T-helper 1 cell treated with Interleukin-12 subunit alpha and Interleukin-12 subunit beta and Interleukin-4 antibody, amounts not matched to agents 30 μg/mL and 1 μg/mL, for 36 hours (primary cell): Measurements from ENCODE around the gene FOXL2NB.

ENCODE experiments used
- H3K27ac Mint-ChIP-seq: one replicate; pipeline ENCODE4 v1.8.0; 2021; ENCODE audit warnings: mild to moderate bottlenecking, mixed read lengths
- H3K27me3 Mint-ChIP-seq: one replicate; pipeline ENCODE4 v1.8.0; 2021; ENCODE audit warnings: low read depth, mixed read lengths
- H3K36me3 Mint-ChIP-seq: one replicate; pipeline ENCODE4 v1.8.0; 2021; ENCODE audit warnings: low read depth, mixed read lengths
- H3K4me1 Mint-ChIP-seq: one replicate; pipeline ENCODE4 v1.8.0; 2021; ENCODE audit warnings: low read depth, mixed read lengths
- H3K4me3 Mint-ChIP-seq: one replicate; pipeline ENCODE4 v1.8.0; 2021; ENCODE audit warnings: mild to moderate bottlenecking, moderate library complexity, mixed read lengths
- H3K9me3 Mint-ChIP-seq: one replicate; pipeline ENCODE4 v1.8.0; 2021; ENCODE audit warnings: mixed read lengths

Gene FOXL2NB

DNA sequence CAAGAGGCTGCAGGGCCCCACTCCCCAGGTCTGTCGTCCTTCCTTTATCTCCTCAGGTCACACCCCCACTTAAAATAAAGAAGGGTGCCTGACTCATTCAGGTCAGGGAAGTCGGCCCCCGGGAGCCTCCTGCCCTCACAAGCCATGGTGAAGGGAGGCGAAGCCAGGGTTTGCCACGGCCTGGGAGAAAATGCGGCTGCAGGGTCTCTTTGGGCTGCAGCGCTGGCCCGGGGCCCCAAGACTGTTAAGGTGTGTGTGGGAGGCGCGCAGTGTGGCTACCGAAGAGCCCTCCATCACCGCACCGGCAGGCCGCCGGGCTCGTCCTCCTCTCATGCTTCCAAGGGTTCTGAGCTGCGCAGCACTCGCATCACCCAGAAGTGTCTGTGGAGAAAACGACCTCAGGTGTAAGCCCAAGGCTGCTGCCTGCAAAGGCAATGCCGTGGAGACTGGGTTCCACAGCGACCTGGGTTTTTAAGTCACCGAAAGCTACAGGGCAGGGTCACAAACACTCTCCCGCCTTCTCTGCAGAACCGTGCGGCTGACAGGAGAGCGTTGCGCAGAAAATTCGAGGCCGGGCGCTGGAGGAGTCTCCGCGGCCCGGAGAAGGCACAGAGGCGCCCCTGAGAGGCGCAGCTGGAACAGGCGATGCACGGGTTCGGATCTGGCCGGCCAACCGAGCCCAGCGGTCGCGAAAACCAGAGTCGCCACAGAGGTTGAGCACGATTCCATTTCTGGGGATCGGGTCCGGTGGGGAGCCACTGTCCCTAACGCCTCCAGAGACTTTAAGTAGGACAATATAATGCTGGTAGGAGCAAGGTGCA, 8.8 kb upstream of the FOXL2NB start:
- Mint-ChIP-seq H3K4me1 (peaks cover 4% of the 10 kb centered on the region), H3K36me3 (no peaks in the 10 kb centered on the region), H3K4me3 (no peak overlapping the region), H3K9me3 (no peaks in the 10 kb centered on the region), H3K27ac (no peak overlapping the region), H3K27me3 (peaks cover 99% of the 10 kb centered on the region)

DNA sequence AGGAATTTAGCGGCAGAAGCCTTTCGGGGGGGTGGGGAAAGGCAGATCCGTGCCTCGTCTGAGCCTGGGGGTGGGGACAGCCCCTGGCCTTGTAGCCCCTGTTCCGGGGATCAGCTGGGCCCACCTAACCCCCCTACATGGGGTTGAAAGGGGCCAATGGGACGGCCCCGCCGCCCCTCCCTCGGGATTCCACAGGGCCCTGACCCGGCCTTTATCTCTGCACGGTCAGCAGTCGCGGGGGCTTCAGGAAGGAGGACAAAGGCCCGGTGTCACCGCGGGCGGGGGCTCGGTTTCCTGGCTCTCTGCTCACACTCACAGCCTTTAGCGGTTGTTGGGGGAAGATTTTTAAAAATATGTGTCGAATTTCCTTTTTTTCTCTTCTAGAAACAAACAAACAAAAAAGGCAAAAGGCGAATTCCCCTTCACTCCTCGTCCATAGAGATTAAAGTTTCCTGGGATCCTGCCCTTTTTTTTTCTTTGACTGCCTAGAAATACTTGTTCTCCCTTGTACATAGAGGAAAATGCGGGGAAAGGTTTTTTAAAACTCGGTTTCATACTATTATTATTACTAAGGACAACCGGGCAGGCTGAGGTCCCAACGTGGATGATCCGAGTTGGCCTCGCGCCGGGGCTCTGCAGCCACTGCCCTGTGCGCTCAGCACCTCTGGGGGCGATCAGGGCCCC, 8.0 kb upstream of the FOXL2NB start:
- Mint-ChIP-seq H3K36me3 (peaks cover 2% of the 10 kb centered on the region), H3K27me3 (peaks cover 99% of the 10 kb centered on the region), H3K27ac (no peak overlapping the region), H3K9me3 (no peaks in the 10 kb centered on the region), H3K4me3 (no peak overlapping the region), H3K4me1 (peaks cover 10% of the 10 kb centered on the region)

DNA sequence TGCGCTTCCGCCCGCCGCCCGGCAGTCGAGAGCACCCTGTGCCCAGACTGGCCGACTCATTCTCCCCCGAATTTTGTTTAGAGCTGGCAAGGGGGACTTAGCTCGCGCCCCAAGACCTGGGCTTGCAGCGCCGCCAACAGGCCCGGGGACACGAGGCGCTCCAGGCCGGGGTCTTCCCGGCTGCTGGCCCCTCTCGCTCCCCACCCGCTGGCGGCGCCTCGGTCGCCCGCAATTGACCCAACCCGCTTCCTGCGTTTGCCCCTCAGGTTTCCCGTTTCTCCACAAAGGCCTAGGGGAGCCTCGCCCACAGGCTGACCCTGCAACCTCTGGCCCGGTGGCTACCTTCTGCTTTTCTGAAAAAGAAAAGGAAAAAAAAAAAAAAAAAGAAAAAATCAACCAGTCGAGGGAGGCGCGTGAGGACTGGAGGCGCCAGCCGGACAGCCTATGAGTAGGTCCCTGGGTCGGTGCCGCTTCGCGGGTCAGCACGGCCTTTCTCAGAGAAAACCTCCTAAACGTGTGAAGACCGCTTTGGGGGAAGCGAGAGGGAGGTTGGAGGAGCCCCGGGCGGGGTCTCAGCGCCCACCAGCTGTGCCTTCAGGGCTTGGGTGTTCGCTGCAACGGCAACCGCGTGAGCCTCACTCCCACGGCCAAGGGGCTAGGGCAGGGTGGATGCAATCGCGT, 7.3 kb upstream of the FOXL2NB start:
- no peak overlapping the region for H3K4me3 Mint-ChIP-seq
- H3K36me3 Mint-ChIP-seq = peaks cover 2% of the 10 kb centered on the region
- H3K27me3 Mint-ChIP-seq = peaks cover 99% of the 10 kb centered on the region
- no peaks in the 10 kb centered on the region for H3K9me3 Mint-ChIP-seq
- H3K4me1 Mint-ChIP-seq = peaks cover 15% of the 10 kb centered on the region
- no peak overlapping the region for H3K27ac Mint-ChIP-seq

DNA sequence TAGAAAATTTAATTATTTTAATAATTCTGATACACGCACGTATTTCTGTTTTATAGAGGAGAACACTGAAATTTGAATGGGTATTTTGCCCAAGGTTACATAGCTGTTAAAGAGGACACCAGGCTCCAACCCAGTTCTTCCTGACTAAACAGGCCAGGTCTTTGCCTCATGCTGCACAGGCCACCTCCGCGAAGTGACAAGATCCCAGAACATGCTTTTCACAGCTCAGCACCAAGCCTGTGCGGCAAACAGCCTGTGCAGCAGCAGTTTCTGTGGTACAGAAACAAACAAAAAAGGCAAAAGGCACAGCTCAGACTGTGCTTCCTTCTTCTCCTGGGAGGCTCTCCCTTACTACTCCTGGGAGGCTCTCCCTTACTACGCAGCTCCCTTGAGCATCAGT, 6.6 kb upstream of the FOXL2NB start:
- no peak overlapping the region for H3K27ac Mint-ChIP-seq
- H3K4me3 Mint-ChIP-seq = no peak overlapping the region
- H3K9me3 Mint-ChIP-seq = no peaks in the 10 kb centered on the region

DNA sequence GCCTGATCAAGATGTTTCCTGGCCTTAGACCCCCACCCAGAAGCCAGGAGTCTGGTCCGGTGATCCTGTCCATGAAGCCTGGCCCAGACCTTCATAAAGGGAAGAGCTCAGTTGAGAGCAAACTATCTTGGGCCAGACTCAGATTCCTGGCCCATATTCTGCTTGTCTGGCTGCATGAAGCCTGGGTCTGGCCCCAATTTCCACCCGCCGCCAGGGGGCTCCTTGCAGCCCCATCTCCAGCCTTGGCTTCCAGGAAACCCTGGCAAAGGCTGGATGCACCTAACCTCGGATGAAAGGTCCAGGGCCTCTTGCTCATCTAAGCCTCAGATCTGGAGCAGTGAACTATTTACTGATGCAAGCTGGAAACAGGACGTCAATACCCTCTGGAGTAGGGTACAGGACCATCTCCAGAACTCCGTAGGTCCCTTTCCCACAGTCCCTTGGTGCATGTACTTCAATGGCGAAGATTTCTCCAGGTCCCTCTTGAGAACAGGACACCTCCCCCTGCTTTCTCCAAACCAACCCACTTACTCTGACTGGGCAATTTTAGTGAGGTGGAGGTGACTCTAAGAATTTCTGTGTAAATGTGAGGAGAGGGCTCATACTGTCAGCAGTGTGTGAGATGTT, 5.6 kb upstream of the FOXL2NB start:
- Mint-ChIP-seq H3K4me3 (no peak overlapping the region), H3K4me1 (peaks cover 17% of the 10 kb centered on the region), H3K9me3 (no peaks in the 10 kb centered on the region), H3K27ac (no peak overlapping the region), H3K36me3 (peaks cover 5% of the 10 kb centered on the region), H3K27me3 (peaks cover 91% of the 10 kb centered on the region)

More for the DNA sequence above, 6.6 kb upstream of the FOXL2NB start:
- Mint-ChIP-seq H3K27me3 (peaks cover 100% of the 10 kb centered on the region), H3K4me1 (peaks cover 19% of the 10 kb centered on the region), H3K36me3 (peaks cover 5% of the 10 kb centered on the region)

DNA sequence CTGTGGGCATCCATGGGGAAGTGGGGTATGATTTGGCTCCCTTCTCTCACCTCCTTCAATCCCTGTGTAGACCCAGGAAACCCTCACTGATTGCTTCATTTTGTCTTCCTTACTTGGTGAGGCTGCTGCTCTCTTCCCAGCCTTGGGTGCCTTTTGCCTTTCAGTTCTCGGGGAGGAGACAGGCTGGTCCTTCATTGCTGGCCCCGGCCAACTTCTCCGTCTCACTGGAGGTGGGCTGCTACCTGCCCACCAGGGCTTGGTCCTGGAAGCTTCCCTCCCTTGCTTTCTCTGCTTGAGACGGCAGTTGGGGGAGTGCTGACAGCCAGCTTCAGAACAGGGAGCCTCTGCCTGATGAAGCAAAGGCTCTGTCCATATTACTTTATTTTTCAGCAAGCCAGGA, 4.7 kb upstream of the FOXL2NB start:
- Mint-ChIP-seq H3K27me3 (peaks cover 86% of the 10 kb centered on the region), H3K9me3 (no peaks in the 10 kb centered on the region), H3K4me3 (no peak overlapping the region), H3K36me3 (peaks cover 5% of the 10 kb centered on the region), H3K4me1 (peaks cover 17% of the 10 kb centered on the region), H3K27ac (no peak overlapping the region)

DNA sequence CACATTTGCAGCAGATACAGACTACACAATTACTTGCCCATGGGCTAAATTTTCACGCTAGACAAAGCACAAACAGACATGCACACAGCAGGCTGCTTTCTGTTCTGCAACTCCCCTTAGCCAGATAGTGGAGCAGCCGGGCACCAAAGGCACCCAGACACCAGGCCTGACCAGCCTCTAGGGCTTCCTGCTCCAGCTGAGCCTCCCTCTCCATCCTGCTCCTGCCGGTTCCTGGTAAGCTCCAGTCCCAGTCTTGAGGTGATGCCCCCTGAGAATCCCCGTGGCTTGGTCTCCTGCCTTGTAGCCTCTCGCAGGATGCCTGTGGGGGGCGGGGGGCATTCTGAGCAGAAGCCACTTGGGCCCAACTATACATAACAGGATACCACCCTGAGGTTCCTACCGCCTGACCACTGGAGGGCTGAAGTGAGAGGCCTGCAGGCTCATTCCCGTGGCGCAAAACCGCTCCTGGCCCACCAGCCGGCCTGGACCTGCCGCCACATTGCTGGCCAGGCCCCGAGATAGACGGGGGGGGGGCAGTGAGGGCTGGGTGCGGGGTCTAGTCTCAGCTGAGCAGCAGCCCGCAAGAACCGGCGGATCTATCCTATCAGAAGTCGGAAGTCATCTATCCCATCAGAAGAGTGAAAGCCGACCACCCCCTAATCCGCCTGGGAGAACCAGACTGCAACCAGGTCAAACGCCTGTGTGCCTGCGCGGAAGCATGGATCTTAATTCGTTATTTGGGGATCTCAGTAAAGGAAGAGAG, 4.0 kb upstream of the FOXL2NB start:
- H3K4me1 Mint-ChIP-seq = peaks cover 21% of the 10 kb centered on the region
- peaks cover 5% of the 10 kb centered on the region for H3K36me3 Mint-ChIP-seq
- no peak overlapping the region for H3K27ac Mint-ChIP-seq
- peaks cover 86% of the 10 kb centered on the region for H3K27me3 Mint-ChIP-seq
- H3K9me3 Mint-ChIP-seq = no peaks in the 10 kb centered on the region
- H3K4me3 Mint-ChIP-seq = peak overlapping the region; percentile 23

DNA sequence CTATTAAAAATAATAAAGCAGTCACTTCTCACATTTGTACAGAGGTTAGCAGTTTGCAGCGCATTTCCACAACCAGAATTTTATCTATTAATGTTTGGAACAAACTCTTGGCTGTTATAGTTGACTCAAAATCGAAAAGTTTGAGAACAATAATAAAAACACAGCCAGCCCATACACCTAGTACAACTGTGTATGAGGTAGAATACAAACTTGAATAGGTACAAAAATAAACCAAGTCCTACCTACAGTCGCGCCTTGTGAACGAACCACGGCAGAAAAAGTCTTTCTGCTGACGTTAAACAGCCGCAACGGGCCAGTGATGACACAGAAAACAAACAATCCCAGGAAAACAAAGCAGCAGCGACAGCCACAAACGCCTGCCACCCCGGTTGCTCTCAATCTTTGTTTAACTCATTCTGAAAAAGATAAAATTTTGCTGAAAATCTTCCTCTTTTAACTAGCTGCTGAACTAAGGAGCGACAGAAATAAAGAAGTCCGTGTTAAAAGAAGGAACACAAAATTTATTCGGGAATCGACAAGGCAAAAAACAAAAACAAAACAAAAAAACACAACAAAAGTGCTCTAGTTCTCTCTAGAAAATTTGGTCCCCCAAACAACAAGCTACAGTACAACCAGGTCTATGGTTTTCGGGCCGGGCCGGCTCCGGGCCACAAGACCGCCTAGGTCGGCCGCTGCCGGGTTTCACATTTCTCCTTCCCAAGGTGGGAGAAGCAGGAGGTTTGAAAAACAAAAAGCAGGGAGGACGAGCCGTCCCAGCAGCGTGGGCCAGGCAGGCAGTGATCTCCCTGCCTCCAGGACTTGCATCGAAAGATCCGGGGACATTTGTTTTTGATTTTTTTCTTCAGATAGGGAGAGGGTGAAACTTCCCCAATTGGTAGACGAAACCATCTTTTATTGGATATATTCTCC, 3.0 kb upstream of the FOXL2NB start:
- Mint-ChIP-seq H3K27me3 (peaks cover 86% of the 10 kb centered on the region), H3K4me3 (no peak overlapping the region), H3K9me3 (no peaks in the 10 kb centered on the region), H3K4me1 (peaks cover 19% of the 10 kb centered on the region), H3K36me3 (peaks cover 5% of the 10 kb centered on the region), H3K27ac (peak overlapping the region; percentile 43)

DNA sequence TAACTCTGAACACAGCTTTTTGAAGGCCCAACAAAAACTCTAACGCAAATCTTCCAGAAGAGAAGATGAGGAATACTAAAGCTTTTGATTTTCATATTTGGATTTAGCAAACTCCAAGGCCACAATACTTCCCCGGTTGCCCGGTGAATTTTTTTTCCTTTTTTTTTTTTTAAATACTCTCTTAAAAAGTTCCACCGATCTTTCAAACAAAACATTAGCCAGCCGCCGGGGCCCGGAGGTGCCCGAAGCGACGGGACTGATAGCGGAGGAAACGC, 2.4 kb upstream of the FOXL2NB start:
- no peaks in the 10 kb centered on the region for H3K9me3 Mint-ChIP-seq
- peaks cover 24% of the 10 kb centered on the region for H3K4me1 Mint-ChIP-seq
- H3K4me3 Mint-ChIP-seq = no peak overlapping the region
- H3K27me3 Mint-ChIP-seq = peaks cover 86% of the 10 kb centered on the region
- H3K27ac Mint-ChIP-seq = peak overlapping the region; percentile 67
- H3K36me3 Mint-ChIP-seq = peaks cover 5% of the 10 kb centered on the region

DNA sequence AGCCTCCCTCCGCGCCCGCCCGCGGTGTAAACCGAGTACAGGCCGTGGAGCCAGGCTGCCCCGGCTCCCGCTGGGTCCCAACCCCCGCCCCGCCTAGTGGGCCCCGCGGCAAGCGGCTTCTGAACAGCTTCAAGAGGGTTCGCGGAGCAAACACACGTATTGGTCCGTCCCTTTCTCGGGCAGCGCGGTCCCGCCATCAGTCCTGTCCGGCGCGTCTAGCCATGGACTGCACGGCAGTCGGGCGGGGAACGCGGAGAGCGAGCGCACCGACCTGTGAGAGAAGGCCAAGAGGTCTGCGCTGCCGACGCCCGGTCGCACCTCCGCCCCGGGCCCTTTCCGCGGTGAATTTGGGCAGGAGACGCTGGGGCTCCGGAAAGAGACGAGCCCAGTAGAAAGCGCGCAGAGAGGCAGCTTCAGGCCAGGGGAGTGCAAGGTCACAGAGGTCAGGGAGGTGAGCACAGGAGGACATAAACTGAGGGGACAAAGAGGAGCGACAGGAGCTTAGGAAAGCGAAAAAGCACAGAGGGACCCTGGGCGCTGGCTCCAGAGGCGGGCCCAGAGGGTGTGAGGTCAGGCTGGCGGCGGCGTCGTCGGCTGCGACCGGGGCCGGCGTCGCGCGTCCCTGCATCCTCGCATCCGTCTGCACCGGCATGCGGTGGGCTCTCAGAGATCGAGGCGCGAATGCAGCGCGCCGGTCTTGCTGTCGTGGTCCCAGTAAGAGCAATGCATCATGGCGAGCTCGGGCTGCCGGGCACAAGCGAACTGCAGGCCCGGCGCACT, 1.9 kb upstream of the FOXL2NB start:
- peaks cover 24% of the 10 kb centered on the region for H3K4me1 Mint-ChIP-seq
- peak overlapping the region; percentile 67 for H3K27ac Mint-ChIP-seq
- H3K36me3 Mint-ChIP-seq = peaks cover 5% of the 10 kb centered on the region
- peaks cover 82% of the 10 kb centered on the region for H3K27me3 Mint-ChIP-seq
- H3K4me3 Mint-ChIP-seq = peak overlapping the region; percentile 85
- H3K9me3 Mint-ChIP-seq = no peaks in the 10 kb centered on the region

DNA sequence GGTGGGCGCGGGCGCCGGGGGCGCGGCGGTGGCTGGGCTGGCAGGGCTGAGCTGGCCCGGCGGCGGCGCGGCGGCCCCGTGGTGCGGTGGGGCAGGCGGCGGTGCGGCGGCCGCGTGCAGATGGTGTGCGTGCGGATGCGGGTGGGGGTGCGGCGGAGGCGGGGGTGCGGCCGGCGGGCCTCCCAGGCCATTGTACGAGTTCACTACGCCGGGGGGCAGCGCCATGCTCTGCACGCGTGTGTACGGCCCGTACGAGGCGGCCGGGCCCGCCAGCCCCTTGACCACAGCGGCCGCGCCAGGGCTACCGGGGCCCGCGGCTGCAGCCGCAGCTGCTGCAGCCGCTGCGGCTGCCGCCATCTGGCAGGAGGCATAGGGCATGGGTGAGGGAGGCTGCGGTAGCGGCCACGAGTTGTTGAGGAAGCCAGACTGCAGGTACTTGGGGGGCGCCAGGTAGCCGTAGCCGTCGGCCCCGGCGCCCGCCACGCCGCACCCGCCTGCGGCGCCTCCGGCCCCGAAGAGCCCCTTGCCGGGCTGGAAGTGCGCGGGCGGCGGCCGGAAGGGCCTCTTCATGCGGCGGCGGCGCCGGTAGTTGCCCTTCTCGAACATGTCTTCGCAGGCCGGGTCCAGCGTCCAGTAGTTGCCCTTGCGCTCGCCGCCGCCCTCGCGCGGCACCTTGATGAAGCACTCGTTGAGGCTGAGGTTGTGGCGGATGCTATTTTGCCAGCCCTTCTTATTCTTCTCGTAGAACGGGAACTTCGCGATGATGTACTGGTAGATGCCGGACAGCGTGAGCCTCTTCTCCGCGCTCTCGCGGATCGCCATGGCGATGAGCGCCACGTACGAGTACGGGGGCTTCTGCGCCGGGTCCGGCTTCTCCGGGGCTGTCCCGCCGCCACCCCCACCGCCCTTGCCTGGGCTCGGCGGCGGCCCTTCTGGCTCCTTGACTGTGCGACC, 1.0 kb upstream of the FOXL2NB start:
- H3K27me3 Mint-ChIP-seq = peaks cover 82% of the 10 kb centered on the region
- H3K9me3 Mint-ChIP-seq = no peaks in the 10 kb centered on the region
- H3K36me3 Mint-ChIP-seq = peaks cover 5% of the 10 kb centered on the region
- no peak overlapping the region for H3K27ac Mint-ChIP-seq
- peaks cover 30% of the 10 kb centered on the region for H3K4me1 Mint-ChIP-seq
- peak overlapping the region; percentile 25 for H3K4me3 Mint-ChIP-seq
